Progenitor cell of endocrine pancreas (in vitro differentiated cells): ENCODE measurements around the gene GLRX2. TPM values are rescaled to one million over a fixed set of nuclear protein-coding genes. Genes with fewer than 3 reads are reported as not detected.

Source experiments
- DNase-seq: peaks from one replicate; pipeline ENCODE4 v3.0.0; 2021; ENCODE audit warnings: low spot score; ENCODE audit not compliant: unreplicated experiment
- H3K27ac Mint-ChIP-seq: 2 replicates; pipeline ENCODE4 v1.8.0; 2021; ENCODE audit warnings: mild to moderate bottlenecking, moderate library complexity, mixed read lengths
- H3K27me3 Mint-ChIP-seq: 2 replicates; pipeline ENCODE4 v1.8.0; 2021; ENCODE audit warnings: mixed read lengths
- H3K36me3 Mint-ChIP-seq: 2 replicates; pipeline ENCODE4 v1.8.0; 2022; ENCODE audit warnings: mixed read lengths; ENCODE audit not compliant: insufficient read depth
- H3K4me1 Mint-ChIP-seq: 2 replicates; pipeline ENCODE4 v1.8.0; 2021; ENCODE audit warnings: low read depth, mixed read lengths
- H3K4me3 Mint-ChIP-seq: 2 replicates; pipeline ENCODE4 v1.8.0; 2021; ENCODE audit warnings: low read depth, mild to moderate bottlenecking, moderate library complexity, mixed read lengths
- H3K9me3 Mint-ChIP-seq: 2 replicates; pipeline ENCODE4 v1.8.0; 2021; ENCODE audit warnings: low read depth, mixed read lengths
- total RNA-seq: library from RNA; stranded (reverse); gene quantifications from 2 replicates; pipeline ENCODE4 v1.2.1, GENCODE V29; 2021
- TF ChIP-seq, protein P1 (sequence below): fragments of 200-600 bp; sonication (generic); IDR thresholded peaks from one replicate; pipeline ENCODE4 v1.5.0; 2021; ENCODE audit warnings: antibody characterized with exemption, mild to moderate bottlenecking; ENCODE audit not compliant: unreplicated experiment

Gene GLRX2
- total RNA-seq, 1 donor from 2014 or later = 8.5 TPM

DNA sequence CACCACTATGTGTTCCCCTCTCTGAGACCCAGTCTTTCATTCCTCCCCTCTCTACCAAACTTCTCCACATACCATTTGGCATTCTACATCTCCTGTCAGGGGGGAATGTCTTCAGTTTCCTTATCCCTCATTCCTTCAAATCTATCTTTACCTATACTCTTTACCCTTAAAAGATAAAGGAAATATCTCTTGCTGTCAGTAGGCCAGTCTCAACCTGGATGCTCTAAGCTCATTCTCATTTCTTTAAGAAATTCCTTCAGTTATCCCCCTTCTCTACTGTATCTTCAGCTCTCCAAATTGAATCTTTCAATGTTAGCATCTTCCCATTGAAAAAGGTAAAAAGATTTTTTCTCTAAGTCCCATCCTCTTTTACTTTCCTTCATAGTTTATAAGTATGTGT lies 39.3 kb downstream of the GLRX2 start:
- Mint-ChIP-seq H3K27ac (no peak overlapping the region), H3K4me1 (peaks cover 4% of the 10 kb centered on the region), H3K36me3 (peaks cover 5% of the 10 kb centered on the region), H3K27me3 (no peaks in the 10 kb centered on the region), H3K9me3 (no peaks in the 10 kb centered on the region), H3K4me3 (no peak overlapping the region)
- TF ChIP-seq, protein P1, sequence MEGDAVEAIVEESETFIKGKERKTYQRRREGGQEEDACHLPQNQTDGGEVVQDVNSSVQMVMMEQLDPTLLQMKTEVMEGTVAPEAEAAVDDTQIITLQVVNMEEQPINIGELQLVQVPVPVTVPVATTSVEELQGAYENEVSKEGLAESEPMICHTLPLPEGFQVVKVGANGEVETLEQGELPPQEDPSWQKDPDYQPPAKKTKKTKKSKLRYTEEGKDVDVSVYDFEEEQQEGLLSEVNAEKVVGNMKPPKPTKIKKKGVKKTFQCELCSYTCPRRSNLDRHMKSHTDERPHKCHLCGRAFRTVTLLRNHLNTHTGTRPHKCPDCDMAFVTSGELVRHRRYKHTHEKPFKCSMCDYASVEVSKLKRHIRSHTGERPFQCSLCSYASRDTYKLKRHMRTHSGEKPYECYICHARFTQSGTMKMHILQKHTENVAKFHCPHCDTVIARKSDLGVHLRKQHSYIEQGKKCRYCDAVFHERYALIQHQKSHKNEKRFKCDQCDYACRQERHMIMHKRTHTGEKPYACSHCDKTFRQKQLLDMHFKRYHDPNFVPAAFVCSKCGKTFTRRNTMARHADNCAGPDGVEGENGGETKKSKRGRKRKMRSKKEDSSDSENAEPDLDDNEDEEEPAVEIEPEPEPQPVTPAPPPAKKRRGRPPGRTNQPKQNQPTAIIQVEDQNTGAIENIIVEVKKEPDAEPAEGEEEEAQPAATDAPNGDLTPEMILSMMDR = no peak
- no peak for DNase-seq

DNA sequence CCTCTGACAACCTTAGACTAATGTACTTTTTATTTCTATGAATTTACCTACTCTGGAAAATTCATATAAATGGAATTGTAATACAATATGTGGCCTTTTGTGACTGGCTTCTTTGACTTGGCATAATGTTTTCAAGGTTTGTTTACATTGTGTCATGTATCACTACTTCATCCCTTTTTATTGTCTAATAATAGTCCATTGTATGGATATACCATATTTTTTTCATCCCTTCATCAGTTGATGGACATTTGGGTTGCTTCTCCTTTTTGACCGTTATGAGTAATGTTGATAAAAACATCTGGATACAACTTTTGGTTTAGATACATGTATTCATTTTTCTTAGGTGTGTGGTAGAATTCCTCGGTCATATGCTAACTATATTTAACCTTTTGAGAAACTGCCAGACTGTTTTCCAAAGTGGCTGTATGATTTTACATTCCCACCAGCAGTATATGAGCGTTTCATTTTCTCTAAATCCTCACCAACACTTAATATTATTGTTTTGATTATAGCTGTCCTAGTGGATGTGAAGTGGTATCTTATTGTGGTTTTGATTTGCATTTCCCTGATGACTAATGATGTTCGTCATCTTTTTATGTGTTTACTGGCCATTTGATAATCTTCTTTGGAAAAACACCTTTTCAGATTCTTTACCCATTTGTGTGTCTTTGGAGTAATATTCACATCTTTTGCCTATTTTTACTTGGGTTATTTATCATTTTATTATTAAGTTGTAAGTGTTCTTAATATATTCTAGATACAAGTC lies 42.3 kb downstream of the GLRX2 start:
- no peak for DNase-seq
- Mint-ChIP-seq H3K27me3 (no peaks in the 10 kb centered on the region), H3K9me3 (no peaks in the 10 kb centered on the region), H3K36me3 (peaks cover 5% of the 10 kb centered on the region), H3K4me3 (no peak overlapping the region), H3K27ac (no peak overlapping the region), H3K4me1 (peaks cover 17% of the 10 kb centered on the region)
- TF ChIP-seq, protein P1 = no peak

DNA sequence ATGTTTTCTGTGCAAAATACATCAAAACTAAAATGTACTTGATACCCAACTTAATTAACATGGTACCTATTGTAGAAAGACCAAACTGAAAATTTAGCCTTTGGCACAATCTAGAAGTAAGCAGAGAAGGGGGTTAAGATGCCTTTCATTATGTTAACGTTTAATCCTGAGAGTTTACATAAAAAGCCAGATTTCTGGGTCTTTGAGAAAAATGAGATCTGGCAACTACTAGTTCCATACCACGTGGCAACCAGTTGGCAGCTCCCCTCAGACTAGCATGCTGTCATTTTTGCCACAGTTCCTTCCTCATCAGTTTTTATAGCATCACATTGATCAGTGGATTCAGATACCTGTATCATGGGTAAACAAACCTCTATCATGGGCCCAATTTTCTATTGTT lies 44.3 kb downstream of the GLRX2 start:
- peaks cover 22% of the 10 kb centered on the region for H3K4me1 Mint-ChIP-seq
- H3K27ac Mint-ChIP-seq = peak overlapping the region; percentile 71
- TF ChIP-seq, protein P1 = no peak

DNA sequence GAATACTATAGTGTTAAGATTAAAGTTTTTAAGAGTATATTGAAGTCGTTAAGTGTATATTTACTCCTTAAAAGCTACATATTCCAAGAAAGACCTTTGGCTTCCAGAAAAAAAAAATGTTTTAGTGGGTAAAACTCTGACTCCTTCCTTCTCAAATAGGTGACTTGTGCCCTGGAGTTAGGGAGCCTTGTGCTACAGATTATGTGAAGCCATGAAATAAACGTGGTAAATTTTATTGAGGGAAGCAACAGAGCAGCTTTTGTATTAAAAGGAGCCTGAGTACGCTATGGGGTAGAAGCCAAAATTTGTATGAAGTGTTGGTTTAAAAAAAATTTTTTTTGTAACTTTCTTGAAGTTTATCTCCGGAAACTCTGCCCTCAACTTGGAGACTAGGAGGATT lies 44.8 kb downstream of the GLRX2 start:
- H3K27me3 Mint-ChIP-seq = no peaks in the 10 kb centered on the region
- H3K4me1 Mint-ChIP-seq = peaks cover 22% of the 10 kb centered on the region
- DNase-seq = no peak
- TF ChIP-seq, protein P1 = no peak
- peaks cover 5% of the 10 kb centered on the region for H3K36me3 Mint-ChIP-seq
- peak overlapping the region; percentile 99 for H3K4me3 Mint-ChIP-seq
- no peaks in the 10 kb centered on the region for H3K9me3 Mint-ChIP-seq
- H3K27ac Mint-ChIP-seq = peak overlapping the region; percentile 98

More for the DNA sequence above, 44.3 kb downstream of the GLRX2 start:
- Mint-ChIP-seq H3K27me3 (no peaks in the 10 kb centered on the region), H3K36me3 (peaks cover 5% of the 10 kb centered on the region), H3K9me3 (no peaks in the 10 kb centered on the region), H3K4me3 (peak overlapping the region; percentile 99)
- DNase-seq = no peak

DNA sequence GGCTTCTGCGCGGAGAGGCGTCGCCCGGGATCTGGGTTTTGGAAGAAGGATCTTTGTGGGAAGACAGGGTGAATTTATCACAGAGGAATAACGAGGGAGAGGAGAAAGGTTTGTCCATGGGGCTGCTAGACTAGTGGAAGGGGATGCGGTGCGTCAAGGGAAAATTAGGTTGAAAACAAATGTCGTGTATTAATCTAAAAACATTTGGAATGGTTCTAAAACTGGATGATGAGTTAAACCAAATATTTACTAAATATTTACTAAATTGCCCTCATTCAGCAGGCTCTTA lies 45.2 kb downstream of the GLRX2 start:
- peaks cover 22% of the 10 kb centered on the region for H3K4me1 Mint-ChIP-seq
- peak overlapping the region; percentile 99 for H3K4me3 Mint-ChIP-seq
- H3K9me3 Mint-ChIP-seq = no peaks in the 10 kb centered on the region
- peaks cover 5% of the 10 kb centered on the region for H3K36me3 Mint-ChIP-seq
- no peaks in the 10 kb centered on the region for H3K27me3 Mint-ChIP-seq
- DNase-seq = no peak
- H3K27ac Mint-ChIP-seq = peak overlapping the region; percentile 98
- TF ChIP-seq, protein P1 = no peak
